ENCODE measurements around the gene LPO.

- TF ChIP-seq ZNF174 (CRISPR knock-in tag; IDR thresholded peaks at IDR 0.05) (no peak), KLF16 (IDR thresholded peaks at IDR 0.05) (no peak), IRF2 (CRISPR knock-in tag; IDR thresholded peaks at IDR 0.05) (no peak), CTCF (IDR thresholded peaks at IDR 0.05 in 2 of 3, conservative IDR thresholded peaks at IDR 0.05 in 1 of 3; ENCODE audit: insufficient read depth in 2 of 3, low read depth in 1 of 3, low read length in 3 of 3) (no peak), E2F6 (IDR thresholded peaks at IDR 0.05; ENCODE audit: borderline replicate concordance in 1 of 2, extremely low read depth in 1 of 2, insufficient read depth in 1 of 2, insufficient read length in 1 of 2, low read depth in 1 of 2, low read length in 1 of 2, poor library complexity in 1 of 2, severe bottlenecking in 1 of 2) (no peak), CCNT2 (IDR thresholded peaks at IDR 0.05; ENCODE audit: borderline replicate concordance, extremely low read depth, insufficient read length, low read depth, low read length) (no peak), ATF3 (IDR thresholded peaks at IDR 0.05) (no peak), ATF3 (CRISPR knock-in tag; conservative IDR thresholded peaks at IDR 0.05) (no peak), CBX2 (IDR thresholded peaks at IDR 0.05; ENCODE audit: insufficient read depth, low read length, poor library complexity, severe bottlenecking) (no peak), REST (IDR thresholded peaks at IDR 0.05; ENCODE audit: borderline replicate concordance) (no peak), REST (CRISPR knock-in tag; IDR thresholded peaks at IDR 0.05; ENCODE audit: low read depth) (no peak), BMI1 (IDR thresholded peaks at IDR 0.05; ENCODE audit: low read length) (no peak), ZFP30 (CRISPR knock-in tag; IDR thresholded peaks at IDR 0.05; ENCODE audit: borderline replicate concordance) (no peak), NEUROD1 (IDR thresholded peaks at IDR 0.05; ENCODE audit: borderline replicate concordance, low read depth, low read length, partially characterized antibody) (no peak)
Measured at GRCh38 chr17:58248955-58249269, 10.5 kb downstream of the LPO start.

Data from K562 (cell line).